ENCODE measurements around the gene SLC16A11.
"Not testable (repeated sequence)": the region's sequence is repeated elsewhere in the genome, so short reads cannot be mapped to it uniquely, and the experiment has no call there.

DNA sequence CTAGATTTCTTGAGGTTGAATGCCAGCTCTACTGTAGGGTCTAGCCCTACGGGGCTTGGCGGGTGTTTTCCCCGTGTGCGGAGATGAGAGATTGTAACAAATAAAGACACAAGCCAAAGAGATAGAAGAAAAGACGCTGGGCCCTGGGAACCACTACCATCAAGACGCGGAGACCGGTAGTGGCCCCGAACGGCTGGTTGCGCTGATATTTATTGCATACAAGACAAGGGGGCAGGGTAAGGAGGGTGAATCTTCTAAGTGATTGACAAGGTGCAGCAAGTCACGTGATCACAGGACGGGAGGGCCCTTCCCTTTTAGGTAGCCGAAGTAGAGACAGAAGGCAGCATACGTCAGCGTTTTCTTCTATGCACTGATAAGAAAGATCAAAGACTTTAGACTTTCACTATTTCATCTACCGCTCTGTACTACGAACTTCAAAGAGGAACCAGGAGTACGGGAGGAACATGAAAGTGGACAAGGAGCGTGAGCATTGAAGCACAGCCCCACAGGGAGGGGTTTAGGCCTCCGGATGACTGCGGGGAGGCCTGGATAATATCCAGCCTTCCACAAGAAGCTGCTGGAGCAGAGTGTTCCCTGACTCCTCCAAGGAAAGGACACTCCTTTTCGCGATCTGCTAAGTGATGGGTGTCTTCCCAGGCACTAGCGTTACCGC lies 3.0 kb upstream of the SLC16A11 start:
- not testable (repeated sequence) for TF ChIP-seq CEBPB (IDR thresholded peaks at IDR 0.05); POLR2A (IDR thresholded peaks at IDR 0.05; ENCODE audit: low read length); KDM1A (IDR thresholded peaks at IDR 0.05; ENCODE audit: low read depth); HDAC2 (IDR thresholded peaks at IDR 0.05); EP300 (IDR thresholded peaks at IDR 0.05); RNF2 (IDR thresholded peaks at IDR 0.05; ENCODE audit: borderline replicate concordance, low read depth); JUNB (IDR thresholded peaks at IDR 0.05); NR3C1 (IDR thresholded peaks at IDR 0.05); RFX5 (IDR thresholded peaks at IDR 0.05)
- TF ChIP-seq, protein P1, sequence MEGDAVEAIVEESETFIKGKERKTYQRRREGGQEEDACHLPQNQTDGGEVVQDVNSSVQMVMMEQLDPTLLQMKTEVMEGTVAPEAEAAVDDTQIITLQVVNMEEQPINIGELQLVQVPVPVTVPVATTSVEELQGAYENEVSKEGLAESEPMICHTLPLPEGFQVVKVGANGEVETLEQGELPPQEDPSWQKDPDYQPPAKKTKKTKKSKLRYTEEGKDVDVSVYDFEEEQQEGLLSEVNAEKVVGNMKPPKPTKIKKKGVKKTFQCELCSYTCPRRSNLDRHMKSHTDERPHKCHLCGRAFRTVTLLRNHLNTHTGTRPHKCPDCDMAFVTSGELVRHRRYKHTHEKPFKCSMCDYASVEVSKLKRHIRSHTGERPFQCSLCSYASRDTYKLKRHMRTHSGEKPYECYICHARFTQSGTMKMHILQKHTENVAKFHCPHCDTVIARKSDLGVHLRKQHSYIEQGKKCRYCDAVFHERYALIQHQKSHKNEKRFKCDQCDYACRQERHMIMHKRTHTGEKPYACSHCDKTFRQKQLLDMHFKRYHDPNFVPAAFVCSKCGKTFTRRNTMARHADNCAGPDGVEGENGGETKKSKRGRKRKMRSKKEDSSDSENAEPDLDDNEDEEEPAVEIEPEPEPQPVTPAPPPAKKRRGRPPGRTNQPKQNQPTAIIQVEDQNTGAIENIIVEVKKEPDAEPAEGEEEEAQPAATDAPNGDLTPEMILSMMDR (IDR thresholded peaks at IDR 0.05): not testable (repeated sequence)
- TF ChIP-seq, protein P2, sequence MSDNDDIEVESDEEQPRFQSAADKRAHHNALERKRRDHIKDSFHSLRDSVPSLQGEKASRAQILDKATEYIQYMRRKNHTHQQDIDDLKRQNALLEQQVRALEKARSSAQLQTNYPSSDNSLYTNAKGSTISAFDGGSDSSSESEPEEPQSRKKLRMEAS (IDR thresholded peaks at IDR 0.05): not testable (repeated sequence)
- TF ChIP-seq, protein P3, sequence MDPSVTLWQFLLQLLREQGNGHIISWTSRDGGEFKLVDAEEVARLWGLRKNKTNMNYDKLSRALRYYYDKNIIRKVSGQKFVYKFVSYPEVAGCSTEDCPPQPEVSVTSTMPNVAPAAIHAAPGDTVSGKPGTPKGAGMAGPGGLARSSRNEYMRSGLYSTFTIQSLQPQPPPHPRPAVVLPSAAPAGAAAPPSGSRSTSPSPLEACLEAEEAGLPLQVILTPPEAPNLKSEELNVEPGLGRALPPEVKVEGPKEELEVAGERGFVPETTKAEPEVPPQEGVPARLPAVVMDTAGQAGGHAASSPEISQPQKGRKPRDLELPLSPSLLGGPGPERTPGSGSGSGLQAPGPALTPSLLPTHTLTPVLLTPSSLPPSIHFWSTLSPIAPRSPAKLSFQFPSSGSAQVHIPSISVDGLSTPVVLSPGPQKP (IDR thresholded peaks at IDR 0.05; ENCODE audit: low read depth, low read length): not testable (repeated sequence)
